GM11168 (cell line): ENCODE data around the gene ATP1B1.
"Not testable (repeated sequence)": the region's sequence is repeated elsewhere in the genome, so short reads cannot be mapped to it uniquely, and the experiment has no call there.

Source experiments
- in situ Hi-C: fragments of 300-500 bp; cut with MboI; formaldehyde crosslinking; loops from one replicate; pipeline ENCODE4 v1.12.0; 2022; ENCODE audit warnings: low sequenced_read_pairs; ENCODE audit not compliant: unreplicated experiment

Gene ATP1B1

DNA sequence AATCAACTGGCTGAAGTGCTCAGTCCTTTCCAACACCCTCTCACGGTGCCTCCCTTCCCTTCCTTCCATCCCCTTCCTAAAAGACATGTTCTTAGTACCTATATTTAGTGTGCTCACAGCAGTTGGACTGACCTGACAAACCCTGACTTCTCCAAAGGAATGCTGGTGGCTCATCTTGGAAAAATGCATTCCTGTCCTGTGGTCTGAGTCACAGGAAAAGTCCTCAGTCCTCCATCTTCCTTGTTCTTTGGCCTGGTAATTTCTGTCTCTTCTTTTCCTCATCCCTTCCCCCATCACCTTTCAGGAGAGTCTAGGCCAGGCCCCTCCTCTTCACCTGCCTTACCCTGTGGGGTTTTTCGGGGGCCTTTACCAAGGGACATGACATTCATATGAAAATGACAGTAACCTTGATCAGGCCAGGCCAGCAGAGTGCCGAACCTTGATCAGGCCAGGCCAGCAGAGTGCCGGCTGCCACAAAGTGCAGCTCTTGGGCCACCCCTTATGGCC lies 7.2 kb downstream of the ATP1B1 start:
- in situ Hi-C loops = no loop called here

DNA sequence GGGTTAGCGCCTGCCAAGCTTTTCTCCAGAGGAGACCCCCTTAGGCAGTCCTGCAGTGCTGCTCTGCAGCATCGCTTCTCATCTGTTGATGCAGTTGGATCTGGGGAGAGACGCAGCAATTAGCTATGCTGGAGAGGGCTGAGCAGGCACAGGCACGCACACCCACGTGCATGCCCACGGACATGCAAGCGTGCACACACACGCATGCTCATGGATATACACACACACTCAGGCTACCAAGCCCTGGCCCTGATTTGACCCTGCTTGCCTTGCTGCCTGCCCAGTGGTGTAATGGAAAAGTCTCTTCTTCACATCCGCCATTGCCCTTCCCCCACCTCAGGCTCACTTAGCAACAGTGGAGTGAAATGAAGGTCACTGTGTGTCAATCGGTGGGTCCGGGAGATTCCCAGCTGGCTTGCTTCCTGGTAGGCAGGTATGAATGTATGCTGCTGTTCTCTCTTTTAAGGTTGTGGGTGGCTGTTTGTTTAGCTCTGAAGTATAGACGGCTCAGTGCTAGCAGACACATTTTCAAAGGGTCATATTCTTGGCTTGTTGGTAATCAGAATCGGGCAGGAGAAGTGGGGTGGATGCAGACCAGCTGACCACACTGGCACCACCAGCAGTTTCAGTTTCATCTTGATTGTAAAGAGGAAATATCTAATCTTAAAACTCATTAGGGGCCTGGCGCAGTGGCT lies 9.5 kb downstream of the ATP1B1 start:
- in situ Hi-C loops = no loop called here

DNA sequence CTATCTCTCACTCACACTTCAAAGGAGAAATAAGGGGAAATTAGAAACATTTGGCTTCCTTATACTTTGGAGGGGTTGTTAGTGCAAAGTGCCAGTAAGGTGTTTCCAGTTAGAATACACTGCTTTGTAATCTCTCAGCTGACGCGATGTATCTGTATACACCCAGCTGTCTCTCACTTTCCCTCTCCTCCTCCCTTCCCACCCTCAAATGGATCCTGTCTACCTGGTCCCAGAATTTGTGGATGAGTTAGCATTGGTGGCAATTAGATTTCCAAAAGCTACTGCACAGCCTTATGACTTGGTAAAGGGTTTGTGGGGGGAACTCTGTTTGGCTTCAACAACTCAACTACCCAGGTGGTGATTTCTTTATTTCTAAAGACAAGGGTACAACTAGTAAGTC lies 10.5 kb downstream of the ATP1B1 start:
- in situ Hi-C loops = no loop called here

DNA sequence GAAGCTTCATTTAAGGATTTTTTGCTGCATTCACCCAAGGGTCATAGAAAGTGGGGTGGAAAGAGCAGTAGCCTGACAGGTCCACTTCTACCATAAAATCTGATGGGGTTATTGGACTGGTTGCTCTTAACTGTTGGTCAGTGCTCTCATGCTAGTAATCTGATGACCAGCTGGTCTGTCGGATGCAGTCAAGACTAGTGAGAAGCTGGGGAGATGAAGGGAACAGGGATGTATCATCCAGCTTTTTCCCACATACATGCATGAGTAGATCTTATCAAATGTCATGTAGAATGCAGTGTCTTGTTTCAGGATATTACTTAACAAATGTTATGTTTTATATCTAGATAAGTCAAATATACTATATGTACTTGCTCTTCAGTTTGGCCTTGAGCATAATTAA lies 11.1 kb downstream of the ATP1B1 start:
- in situ Hi-C loops = no loop called here

DNA sequence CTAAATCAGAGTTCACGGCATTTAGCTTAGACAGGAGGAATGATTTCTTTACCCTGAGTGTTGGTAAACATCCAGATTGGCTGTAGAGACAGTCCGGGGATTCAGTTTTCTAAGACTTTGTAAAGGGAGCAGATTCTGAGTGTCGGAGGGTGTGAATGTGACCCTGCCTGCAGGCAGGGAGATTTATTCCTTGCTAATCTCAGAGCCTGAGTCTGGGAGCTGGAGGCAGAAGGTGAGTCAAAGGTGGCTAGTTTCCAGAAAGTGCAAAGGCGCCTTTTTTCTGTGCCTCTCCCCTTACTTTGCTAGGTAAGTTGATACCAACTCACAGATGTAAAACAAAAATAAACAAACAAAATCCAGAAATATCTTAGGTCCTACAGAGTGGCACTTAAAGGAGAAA lies 11.7 kb downstream of the ATP1B1 start:
- in situ Hi-C loops = no loop called here

DNA sequence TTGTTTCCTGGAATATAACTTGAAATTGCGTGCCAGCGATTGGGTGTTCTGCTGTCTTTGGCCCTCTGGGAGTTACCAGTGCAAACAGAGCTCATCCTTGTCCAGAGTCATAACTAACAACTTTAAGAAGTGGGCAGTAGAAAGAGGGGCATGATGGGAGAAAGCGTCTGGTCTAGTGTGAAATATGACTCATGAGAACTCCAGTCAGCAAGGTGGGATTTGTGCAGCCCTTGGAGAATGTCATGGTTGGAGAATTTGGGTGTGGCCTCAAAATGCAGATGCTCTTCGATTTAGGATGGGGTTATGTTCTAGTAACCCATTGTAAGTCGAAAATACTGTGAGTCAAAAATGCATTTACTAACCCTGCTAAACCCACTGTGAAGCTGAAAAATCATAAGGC lies 12.9 kb downstream of the ATP1B1 start:
- in situ Hi-C loops = no loop called here

DNA sequence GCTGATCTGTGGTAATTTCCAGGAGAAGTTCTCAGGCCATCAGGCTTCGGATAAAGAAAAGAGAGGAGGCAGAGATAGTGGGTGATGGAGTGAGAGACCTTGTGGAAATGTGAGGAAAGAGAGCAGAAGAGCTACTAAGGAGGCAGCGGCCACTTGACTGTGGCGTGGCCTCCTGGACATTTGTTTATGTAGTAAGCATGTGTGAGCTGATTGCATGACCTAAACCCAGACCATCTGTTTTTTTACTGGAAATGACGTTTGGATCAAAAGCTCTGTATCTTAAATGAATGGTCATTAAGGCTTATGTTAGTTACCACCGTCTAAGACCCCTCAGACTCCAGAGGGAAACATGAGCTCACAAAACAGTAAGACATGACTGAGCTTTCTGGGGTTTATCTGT lies 13.6 kb downstream of the ATP1B1 start:
- in situ Hi-C loops = no loop called here

DNA sequence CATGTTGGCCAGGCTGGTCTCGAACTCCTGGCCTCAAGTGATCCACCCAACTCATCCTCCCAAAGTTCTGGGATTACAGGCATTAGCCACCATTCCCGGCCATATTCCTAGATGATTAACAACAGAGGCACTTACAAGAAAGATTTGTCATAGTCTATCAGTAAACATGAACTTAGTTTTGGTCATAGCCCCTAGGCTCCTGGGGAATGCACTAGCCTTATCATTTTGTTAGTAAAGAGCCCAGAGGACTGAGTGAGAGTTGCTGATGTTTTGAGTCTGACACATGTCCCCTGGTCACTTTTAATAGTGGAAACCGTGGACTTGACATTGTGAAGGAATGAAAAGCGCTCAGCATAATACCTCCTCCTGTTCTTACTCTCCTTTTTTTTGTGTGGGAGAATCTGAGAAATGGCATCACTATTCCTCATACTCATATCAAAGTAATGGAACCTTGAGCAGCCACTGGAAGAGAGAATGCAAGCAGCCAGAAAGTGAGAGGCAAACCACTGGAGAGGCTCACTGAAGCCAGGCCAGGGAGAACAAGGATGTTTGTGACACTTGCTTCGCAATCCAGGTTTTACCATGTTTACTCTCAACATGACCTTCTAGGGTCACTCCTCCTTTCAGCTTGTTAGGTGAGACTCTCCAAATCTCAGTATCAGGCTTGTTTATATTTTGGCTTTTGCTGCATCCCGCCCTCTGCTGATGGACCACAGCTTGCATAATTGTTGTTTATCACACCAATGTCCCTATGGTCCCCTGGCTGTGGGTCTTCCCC lies 14.8 kb downstream of the ATP1B1 start:
- in situ Hi-C loops = no loop called here

DNA sequence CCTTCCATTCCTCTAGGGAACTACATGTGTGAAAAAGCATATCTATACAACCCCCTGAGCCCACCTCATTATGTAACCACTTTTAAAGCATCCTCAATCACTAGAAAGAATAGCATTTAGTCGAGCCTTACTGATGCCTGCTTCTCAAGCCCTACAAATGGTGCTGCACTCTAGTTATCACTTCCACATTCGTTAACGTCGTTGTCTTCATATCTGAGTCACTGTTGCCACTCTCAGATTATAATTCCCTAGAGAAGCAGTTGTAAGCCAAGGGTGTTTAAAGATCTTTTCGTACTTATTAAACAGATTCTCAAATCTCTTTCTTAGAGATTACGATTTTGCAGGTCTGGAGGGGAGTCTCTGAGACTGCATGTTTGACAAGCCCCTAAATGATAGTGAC lies 16.5 kb downstream of the ATP1B1 start:
- in situ Hi-C loops = no loop called here

DNA sequence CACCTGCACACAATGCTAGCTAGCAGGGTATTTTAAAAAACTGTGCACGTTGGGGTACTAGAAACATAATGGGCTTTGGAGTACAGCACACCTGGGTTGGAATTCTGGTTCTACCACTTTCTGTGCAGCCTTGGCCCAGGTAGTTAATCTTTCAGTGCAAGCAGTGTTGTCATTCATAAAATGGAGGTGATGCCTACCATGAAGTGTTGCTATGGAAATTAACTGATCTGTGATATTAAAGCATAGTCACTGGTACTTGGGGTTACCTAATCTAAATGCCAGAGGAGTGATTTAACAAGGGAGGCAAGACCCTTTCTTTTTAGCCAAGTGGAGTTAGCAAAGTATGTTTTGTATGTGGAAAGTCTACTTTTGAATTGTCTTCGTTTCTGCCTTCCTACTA lies 18.0 kb downstream of the ATP1B1 start:
- in situ Hi-C loops = no loop called here

DNA sequence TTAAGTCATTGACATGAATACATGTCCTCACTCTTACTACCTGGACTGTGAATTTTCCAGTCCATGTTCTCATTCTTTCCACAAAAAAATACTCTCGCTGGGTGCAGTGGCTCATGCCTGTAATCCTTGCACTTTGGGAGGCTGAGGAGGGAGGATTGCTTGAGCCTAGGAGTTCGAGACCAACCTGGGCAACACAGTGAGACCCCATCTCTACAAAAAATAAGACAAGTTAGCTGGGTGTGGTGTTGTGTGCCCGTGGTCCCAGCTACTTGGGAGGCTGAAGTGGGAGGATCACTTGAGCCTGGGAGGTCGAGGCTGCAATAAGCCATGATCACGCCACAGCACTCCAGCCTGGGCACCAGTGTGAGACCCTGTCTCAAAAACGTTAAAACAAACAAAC lies 19.1 kb downstream of the ATP1B1 start:
- in situ Hi-C loops = not testable (repeated sequence)

DNA sequence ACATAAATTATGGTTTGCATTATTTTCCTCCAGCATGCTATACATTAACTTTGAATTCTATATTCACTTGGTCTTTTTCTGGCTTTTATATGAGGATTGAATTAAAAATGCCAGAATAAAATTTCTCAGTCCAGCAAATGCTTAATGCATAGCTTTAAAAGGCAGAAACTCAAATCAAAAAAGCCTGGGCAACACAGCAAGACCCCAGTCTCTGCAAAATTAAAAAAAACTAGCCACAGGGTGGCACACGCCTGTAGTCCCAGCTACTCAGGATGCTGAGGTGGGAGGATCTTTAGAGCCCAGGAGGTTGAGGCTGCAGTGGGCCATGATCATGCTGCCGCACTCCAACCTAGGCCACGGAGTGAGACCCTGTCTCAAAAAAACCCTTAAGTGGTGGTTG lies 19.8 kb downstream of the ATP1B1 start:
- in situ Hi-C loops = no loop called here

DNA sequence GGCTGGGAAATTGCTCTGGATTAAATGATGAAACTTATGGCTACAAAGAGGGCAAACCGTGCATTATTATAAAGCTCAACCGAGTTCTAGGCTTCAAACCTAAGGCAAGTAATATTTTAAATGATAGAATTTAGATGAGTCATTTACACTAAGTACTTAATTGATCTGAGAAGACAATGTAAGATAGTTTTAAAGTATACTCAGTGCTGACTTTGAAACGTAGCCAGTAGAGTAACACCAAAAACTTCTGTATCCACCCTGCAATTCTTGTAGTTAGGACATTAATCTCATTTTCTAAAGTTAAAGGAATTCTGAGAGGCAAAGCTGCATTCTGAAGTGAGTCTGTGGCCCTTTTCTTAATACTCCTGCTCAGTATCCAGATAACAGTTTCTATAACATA lies 20.8 kb downstream of the ATP1B1 start:
- in situ Hi-C loops = no loop called here

DNA sequence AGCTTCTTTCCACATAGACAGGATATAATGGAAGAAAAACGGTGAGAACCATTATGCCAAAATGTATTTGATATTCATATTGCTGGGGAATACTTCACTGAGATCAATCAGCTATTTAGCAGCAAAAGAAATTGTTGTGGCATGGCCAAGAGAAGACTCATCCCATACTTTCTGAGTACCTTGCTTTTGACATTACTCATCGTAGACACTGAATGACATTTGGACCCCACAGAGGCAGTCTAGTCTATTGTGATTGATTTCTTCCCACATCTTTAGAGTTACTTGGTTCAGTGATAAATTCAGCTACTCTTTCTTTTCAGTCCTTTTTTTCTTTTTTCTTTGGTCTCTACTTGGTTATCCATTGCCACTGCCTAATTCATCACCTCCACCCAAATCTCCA lies 22.1 kb downstream of the ATP1B1 start:
- in situ Hi-C loops = no loop called here

DNA sequence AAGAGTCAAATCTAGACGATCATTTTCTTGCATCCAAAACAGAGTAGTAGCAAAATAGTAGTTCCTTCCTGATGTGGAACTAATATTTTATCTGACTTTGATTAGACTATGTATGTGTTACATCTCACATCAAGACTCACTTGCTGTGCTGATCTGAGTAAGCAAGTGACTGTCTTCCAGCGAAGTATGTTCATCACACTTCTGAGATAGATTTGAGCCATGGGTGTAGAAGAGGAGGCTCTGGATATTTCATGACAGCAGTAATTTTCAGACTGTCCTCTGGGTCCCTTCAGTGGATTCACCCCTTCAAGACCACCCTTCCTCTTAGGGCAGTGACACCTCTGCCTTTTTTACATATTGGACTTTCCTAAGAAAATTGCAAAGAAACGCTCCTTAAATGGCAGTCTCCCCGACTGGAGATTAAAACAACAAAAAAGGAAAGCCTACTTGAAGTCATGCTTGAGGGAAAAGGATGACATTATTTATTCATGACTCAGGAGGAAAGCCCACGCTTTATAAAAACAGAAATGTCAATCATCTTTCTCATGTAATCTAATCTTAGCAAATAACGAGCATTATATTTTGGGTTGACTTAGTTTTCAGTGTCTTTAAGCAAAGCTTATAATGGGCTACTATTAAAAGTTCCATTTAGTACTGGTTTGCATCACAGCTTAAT lies 22.8 kb downstream of the ATP1B1 start:
- in situ Hi-C loops = no loop called here

DNA sequence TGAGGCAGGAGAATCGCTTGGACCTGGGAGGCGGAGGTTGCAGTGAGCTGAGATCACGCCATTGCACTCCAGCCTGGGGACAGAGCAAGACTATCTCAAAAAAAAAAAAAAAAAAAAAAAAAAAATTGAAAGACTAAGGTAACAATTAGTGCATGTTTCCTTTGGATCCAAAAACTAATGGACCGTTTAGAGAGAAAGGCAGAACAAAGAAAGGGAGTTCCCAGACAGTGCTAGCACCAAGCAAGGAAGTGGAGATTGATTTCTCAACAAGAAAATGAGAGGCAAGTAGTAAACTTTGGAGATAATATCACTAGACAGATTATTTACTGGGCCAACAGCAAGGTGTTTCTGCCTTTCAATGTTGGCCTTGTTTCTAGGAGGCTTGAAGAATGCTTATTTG lies 24.2 kb downstream of the ATP1B1 start:
- in situ Hi-C loops = no loop called here

DNA sequence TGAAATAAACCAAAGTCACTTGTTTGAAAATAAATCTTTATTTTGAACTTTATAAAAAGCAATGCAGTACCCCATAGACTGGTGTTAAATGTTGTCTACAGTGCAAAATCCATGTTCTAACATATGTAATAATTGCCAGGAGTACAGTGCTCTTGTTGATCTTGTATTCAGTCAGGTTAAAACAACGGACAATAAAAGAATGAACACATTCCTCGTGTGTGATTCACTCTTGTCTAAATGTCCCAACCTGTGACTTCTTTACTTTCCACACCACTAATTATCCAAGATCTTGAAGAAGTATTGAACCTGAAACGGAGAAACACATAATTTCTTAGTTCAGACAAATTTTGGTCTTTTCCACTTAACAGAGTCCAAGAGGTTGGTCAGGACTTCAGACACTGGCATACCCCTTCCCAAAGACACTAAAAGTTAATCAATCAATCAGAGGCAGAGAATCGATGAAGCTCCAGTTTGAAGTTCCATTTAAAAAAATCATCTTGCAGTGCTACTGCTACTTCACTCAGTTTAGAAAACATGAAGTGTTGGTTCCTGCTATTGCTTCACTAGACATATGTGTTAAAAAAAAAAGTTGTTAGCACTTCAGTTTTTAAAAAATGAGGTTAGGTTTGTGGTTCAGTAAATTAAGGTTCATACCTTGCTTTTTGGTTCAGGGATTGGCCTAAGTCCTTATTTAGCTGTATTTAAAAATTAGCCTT lies 26.2 kb downstream of the ATP1B1 start:
- in situ Hi-C loops = no loop called here

DNA sequence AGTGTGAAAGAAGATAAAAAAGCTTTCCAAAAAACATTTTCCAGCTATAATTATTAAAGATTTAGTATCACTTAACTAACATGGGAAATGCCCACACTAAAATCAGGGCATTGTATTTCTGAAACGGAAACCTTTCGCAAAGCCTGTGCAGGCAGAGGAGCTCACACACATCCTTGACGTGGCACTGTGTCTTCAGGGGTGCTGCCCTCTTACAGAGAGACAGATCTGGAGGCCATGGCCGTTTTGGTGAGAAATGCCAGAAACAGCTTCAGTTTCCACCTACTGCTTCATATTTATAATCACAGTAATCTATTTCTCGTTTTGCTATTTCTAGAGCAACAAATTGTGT lies 26.7 kb downstream of the ATP1B1 start:
- in situ Hi-C loops = no loop called here

DNA sequence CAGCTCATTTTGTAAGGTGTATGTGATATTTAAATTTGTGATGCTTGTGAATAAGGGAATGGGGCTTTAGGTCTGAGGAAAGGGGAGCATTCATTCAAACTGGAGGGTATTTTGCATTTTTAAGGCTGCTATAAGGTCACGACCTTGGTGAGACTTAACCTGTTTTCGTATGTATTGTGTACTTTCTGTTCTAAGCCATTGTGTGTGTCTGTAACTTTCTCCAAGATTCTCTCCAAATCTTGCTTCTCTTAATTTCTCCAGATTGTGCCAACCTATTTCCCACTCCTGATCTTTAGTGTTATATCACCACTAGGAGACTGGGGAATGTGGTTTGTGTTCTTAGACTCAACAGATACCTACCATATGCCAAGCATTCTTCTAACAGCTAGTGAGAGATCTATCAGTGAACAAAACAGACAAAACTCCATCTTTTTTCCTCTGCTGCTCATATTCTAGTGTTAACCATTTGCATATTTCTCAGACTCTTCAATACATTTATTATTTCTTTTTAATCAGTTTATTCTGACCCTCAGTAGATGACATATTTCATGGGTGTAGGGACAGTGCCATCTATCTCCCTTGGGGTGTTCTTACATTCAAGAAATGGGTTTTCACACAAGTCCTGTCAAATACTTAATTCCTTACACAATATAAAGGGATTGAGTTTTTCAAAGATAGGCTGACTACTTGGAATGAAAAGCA lies 27.5 kb downstream of the ATP1B1 start:
- in situ Hi-C loops = no loop called here

DNA sequence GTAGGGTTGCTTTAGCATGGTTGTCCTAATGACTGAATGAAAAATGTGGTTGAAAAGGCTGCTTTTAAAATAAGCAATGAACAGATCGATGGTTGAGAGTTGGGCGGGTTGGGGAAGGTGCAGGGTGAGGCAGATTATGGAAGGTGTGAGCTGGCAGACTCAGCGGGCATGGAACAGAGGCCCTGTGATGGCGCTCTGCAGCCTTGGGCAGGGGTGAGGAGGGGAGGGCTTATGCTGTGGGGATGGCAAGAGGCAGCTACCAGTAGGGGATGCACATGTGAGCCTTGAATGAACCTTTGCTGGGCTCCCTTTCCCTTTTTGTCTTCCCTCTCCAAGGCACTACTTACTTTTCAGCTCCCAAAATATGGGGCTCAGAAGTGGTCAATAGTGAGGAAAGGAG lies 30.9 kb downstream of the ATP1B1 start:
- in situ Hi-C loops = no loop called here
